H1 (cell line): ENCODE results near the gene TMEM131L. TPM values are rescaled to one million over a fixed set of nuclear protein-coding genes. Genes with fewer than 3 reads are reported as not detected.

Experiments used
- RAD21 ChIP-seq, 2 experiments: IDR thresholded peaks in 1 of 2; conservative IDR thresholded peaks in 1 of 2; 2 replicates each; pipeline ENCODE4 v1.6.1; 2011; ENCODE audit warnings: low read depth in 2 of 2, low read length in 2 of 2, improper control_type of control experiment in 1 of 2, inconsistent platforms in 1 of 2, mild to moderate bottlenecking in 1 of 2, moderate library complexity in 1 of 2
- polyA plus RNA-seq, 7 experiments: library from polyadenylated mRNA; depleted of rRNA in 3 of 7; stranded (reverse) in 5 of 7; unstranded in 2 of 7; fragments of >200 nt in 5 of 7; fragments of 200-250 nt in 2 of 7; gene quantifications; 1 replicate in 5 of 7; 2 replicates in 1 of 7; 4 replicates in 1 of 7; pipeline versions ENCODE4 v1.2.1 to v1.2.3, GENCODE V29; 2011 to 2013; ENCODE audit warnings: missing spikeins in 2 of 7, mixed read lengths in 2 of 7
- total RNA-seq: library from RNA; stranded (reverse); fragmentation: NEBNext Ultra II Directional; extraction: Animal tissue kit (Norgen Biotek cat#: 25700); gene quantifications from 2 replicates; pipeline ENCODE4 v1.2.1, GENCODE V29; 2021

TMEM131L gene
- total and polyA plus RNA-seq, 2 of the 8 experiments (the other 6 are each of a cell fraction or from before 2014, with no cell fraction given) = 14.3 to 26.1 TPM

DNA sequence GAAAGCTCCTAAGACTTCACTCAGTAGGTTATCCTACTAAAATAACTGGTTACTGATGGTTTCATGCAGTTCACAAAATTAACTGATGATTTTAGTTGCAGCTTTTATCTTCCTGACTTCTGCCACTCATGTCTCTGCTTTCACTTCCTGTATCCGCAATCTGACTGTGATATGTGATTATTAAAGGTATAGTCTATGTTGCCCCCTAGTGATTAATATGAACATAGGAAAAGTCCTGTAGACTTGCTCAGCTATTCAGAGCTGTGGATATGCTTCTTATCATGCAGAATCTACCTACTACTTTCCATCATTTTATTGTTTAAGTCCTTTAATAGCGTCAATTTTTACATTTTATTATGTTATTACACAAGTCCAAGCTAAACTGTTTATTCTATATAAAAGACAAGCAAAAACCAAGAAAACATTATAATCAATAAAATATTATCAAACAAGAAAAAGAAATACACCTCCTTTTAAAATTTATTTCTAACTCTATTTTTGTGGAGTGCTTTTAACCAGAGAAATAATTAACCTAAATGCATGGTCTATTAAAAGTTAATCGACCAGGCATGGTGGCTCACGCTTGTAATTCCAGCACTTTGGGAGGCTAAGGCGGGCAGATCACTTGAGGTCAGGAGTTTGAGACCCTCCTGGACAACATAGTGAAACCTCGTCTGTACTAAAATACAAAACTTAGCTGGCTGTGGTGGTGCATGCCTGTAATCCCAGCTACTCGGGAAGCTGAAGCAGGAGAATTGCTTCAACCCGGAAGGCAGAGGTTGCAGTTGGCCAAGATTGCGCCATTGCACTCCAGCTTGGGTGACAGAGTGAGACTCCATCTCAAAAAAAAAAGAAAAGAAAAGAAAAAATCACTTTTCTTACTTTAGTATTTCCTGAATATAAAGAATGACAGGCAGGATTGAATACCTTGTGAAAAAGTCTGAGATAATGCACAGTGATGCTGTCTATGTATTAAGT lies 177.5 kb downstream of the TMEM131L start (continued):
- peak; percentile 50 to 52 for TF ChIP-seq RAD21 (IDR thresholded peaks at IDR 0.05 in 1 of 2, conservative IDR thresholded peaks at IDR 0.05 in 1 of 2; ENCODE audit: low read depth in 2 of 2, low read length in 2 of 2)
- TF ChIP-seq, all 59 proteins: peak for 2
